MCF 10A (cell line): ENCODE data around the gene HAUS5. TPM values are rescaled to one million over a fixed set of nuclear protein-coding genes. Genes with fewer than 3 reads are reported as not detected.
"Not testable (repeated sequence)": the region's sequence is repeated elsewhere in the genome, so short reads cannot be mapped to it uniquely, and the experiment has no call there.

Experiments used
- BruUV-seq: library from RNA; stranded (reverse); fragments of 400-500 nt; replicated peaks from 2 replicates; lab custom pipeline; 2021; lab: Mats Ljungman, UMichigan
- CTCF ChIA-PET: fragments of 300-600 bp; sonication (Branson Sonifier 250); formaldehyde crosslinking; extraction: SDS; loops from one replicate; lab custom pipeline; 2021; ENCODE audit warnings: antibody characterized with exemption, inconsistent platforms; lab: Yijun Ruan, JAX
- POLR2A ChIA-PET: fragments of 300-600, 350-650 bp; sonication (Branson Sonifier 250); formaldehyde crosslinking; extraction: SDS; loops from one replicate; lab custom pipeline; 2020; ENCODE audit warnings: antibody characterized with exemption, inconsistent platforms; lab: Yijun Ruan, JAX
- DNase-seq: peaks from one replicate; pipeline ENCODE4 v3.0.0-alpha.2; 2018; ENCODE audit not compliant: unreplicated experiment
- H3K27ac Mint-ChIP-seq: one replicate; pipeline ENCODE4 v1.8.0; 2022; ENCODE audit warnings: mild to moderate bottlenecking, low read depth, mixed read lengths; ENCODE audit not compliant: unreplicated experiment
- H3K27me3 Mint-ChIP-seq: one replicate; pipeline ENCODE4 v1.8.0; 2022; ENCODE audit warnings: mixed read lengths; ENCODE audit not compliant: insufficient read depth, unreplicated experiment
- H3K36me3 Mint-ChIP-seq: one replicate; pipeline ENCODE4 v1.8.0; 2022; ENCODE audit warnings: mild to moderate bottlenecking, moderate library complexity, mixed read lengths; ENCODE audit not compliant: insufficient read depth, unreplicated experiment
- H3K4me1 Mint-ChIP-seq: one replicate; pipeline ENCODE4 v1.8.0; 2022; ENCODE audit warnings: mixed read lengths; ENCODE audit not compliant: insufficient read depth, unreplicated experiment
- H3K4me3 Mint-ChIP-seq: one replicate; pipeline ENCODE4 v1.8.0; 2022; ENCODE audit warnings: mild to moderate bottlenecking, moderate library complexity, mixed read lengths; ENCODE audit not compliant: unreplicated experiment
- H3K9me3 Mint-ChIP-seq: one replicate; pipeline ENCODE4 v1.8.0; 2022; ENCODE audit warnings: mixed read lengths; ENCODE audit not compliant: unreplicated experiment
- intact Hi-C: fragments of 100-400 bp; cut with micrococcal nuclease; formaldehyde crosslinking; loops from 2 replicates; pipeline ENCODE4 v1.14.1; 2022
- total RNA-seq: library from RNA; stranded (reverse); gene quantifications from 2 replicates; pipeline ENCODE4 v1.2.3, GENCODE V29; 2022
- TF ChIP-seq, protein P1 (sequence below): fragments of 200-600 bp; IDR thresholded peaks from one replicate; pipeline ENCODE4 v1.8.0; 2022; ENCODE audit warnings: antibody characterized with exemption, mild to moderate bottlenecking; ENCODE audit not compliant: unreplicated experiment

Gene HAUS5
- total RNA-seq, 1 experiment from 2014 or later = 10.6 TPM

DNA sequence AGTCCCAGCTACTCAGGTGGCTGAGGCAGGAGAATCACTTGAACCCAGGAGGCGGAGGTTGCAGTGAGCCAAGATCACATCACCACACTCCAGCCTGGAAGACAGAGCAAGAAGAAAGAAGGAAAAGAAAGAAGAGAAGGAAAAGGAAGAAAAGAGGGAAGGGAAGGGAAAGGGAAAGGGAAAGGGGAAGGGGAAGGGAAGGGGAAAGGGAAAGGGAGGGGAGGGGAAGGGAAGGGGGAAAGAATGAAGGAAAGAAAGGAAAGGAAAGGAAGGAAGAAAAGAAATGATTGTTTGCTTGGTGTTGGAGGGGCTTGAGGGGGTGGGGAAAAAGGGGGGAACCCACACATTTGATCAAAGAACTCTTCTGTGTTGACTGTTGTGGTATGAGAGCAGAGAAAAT is 16.6 kb upstream of the HAUS5 start:
- DNase-seq = no peak
- no TSS peak for BruUV-seq
- TF ChIP-seq, protein P1, sequence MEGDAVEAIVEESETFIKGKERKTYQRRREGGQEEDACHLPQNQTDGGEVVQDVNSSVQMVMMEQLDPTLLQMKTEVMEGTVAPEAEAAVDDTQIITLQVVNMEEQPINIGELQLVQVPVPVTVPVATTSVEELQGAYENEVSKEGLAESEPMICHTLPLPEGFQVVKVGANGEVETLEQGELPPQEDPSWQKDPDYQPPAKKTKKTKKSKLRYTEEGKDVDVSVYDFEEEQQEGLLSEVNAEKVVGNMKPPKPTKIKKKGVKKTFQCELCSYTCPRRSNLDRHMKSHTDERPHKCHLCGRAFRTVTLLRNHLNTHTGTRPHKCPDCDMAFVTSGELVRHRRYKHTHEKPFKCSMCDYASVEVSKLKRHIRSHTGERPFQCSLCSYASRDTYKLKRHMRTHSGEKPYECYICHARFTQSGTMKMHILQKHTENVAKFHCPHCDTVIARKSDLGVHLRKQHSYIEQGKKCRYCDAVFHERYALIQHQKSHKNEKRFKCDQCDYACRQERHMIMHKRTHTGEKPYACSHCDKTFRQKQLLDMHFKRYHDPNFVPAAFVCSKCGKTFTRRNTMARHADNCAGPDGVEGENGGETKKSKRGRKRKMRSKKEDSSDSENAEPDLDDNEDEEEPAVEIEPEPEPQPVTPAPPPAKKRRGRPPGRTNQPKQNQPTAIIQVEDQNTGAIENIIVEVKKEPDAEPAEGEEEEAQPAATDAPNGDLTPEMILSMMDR = no peak
- Mint-ChIP-seq H3K4me1 (no peaks in the 10 kb centered on the region), H3K9me3 (no peaks in the 10 kb centered on the region), H3K27me3 (peaks cover 17% of the 10 kb centered on the region), H3K36me3 (no peaks in the 10 kb centered on the region), H3K4me3 (no peak overlapping the region), H3K27ac (no peak overlapping the region)
- intact Hi-C loops = no loop called here
- POLR2A ChIA-PET = no interaction called here
- CTCF ChIA-PET = interaction anchor here (0.7 kb wide), 1 partner anchor 666 kb away, joined by 3 read pairs; no protein-coding TSS in a partner anchor

DNA sequence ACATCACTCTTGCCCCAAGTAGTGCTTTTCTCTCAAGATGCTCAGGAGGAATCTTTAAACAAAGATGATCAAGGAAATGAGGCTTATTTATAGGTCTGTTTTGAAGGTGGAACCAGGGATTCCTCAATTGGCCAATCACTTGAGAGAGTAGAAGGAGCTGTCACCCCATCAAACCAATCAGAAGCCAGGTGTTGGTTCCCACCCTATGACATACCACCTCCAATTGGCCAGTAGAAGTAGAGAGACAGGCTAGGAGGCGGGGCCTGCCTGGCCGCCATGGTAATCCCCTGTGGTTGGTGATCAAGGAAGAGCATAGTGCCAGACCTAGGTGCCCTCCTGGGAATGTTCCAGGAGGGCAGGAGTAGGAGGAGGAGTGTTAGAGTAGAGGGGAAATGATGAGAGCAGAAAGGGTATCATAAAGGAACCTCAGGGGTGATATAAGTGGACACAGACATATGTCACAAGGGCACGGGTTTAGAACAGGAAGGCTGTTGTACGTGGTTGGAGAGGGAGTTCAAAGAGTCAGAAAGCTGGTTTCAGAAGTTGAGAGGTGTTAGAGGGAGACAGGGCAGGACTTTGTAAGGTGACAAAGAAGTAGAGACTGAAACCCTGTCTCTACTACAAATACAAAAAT is 16.1 kb upstream of the HAUS5 start:
- BruUV-seq = no TSS peak
- Mint-ChIP-seq H3K27ac (no peak overlapping the region), H3K4me3 (no peak overlapping the region), H3K9me3 (no peaks in the 10 kb centered on the region), H3K27me3 (peaks cover 17% of the 10 kb centered on the region), H3K4me1 (no peaks in the 10 kb centered on the region), H3K36me3 (no peaks in the 10 kb centered on the region)
- intact Hi-C loops = no loop called here
- TF ChIP-seq, protein P1 = no peak
- CTCF ChIA-PET = interaction anchor here (0.6 to 0.8 kb wide), 2 partner anchors 16 to 49 kb away, joined by 3 read pairs; no protein-coding TSS in a partner anchor
- POLR2A ChIA-PET = no interaction called here
- DNase-seq = peak; percentile 16

DNA sequence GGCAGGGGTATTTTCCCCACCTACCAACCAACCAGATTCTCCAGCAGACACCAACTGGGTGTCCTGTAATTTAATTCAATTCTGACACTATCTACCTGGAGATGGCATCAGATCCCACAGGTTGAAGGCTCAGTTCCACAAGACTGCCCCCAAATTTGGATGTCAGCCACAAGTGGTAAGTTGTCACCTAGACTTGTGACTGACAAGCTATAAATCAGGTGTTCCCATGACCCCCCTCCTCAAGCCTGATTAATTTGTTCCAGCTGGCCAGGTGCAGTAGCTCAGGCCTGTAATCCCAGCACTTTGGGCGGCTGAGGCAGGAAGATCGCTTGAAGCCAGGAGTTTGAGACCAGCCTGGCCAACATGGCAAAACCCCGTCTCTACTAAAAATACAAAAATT is 10.6 kb upstream of the HAUS5 start:
- intact Hi-C loops = no loop called here
- CTCF ChIA-PET = interaction anchor here (0.6 to 1.4 kb wide), 3 partner anchors 10 to 54 kb away, joined by 3 to 4 read pairs (median 3); no protein-coding TSS in a partner anchor

GRCh38 chr19:35604436-35604835 is 8.1 kb upstream of the HAUS5 start:
- intact Hi-C loops, H3K4me1 Mint-ChIP-seq, H3K9me3 Mint-ChIP-seq, H3K27me3 Mint-ChIP-seq, H3K36me3 Mint-ChIP-seq, DNase-seq, H3K4me3 Mint-ChIP-seq, BruUV-seq, POLR2A ChIA-PET: not testable (repeated sequence)
- peak overlapping the region; percentile 10 for H3K27ac Mint-ChIP-seq
- CTCF ChIA-PET = interaction anchor here (1.0 to 1.1 kb wide), 2 partner anchors 56 to 252 kb away, joined by 3 read pairs; no protein-coding TSS in a partner anchor

More for the DNA sequence above, 10.6 kb upstream of the HAUS5 start:
- H3K4me3 Mint-ChIP-seq = no peak overlapping the region
- no peaks in the 10 kb centered on the region for H3K36me3 Mint-ChIP-seq
- TF ChIP-seq, protein P1 = no peak
- no peaks in the 10 kb centered on the region for H3K4me1 Mint-ChIP-seq
- peaks cover 8% of the 10 kb centered on the region for H3K27me3 Mint-ChIP-seq
- BruUV-seq = no TSS peak
- no peak for DNase-seq
- H3K27ac Mint-ChIP-seq = no peak overlapping the region
- H3K9me3 Mint-ChIP-seq = no peaks in the 10 kb centered on the region
- POLR2A ChIA-PET = interaction anchor here (0.6 kb wide), 1 partner anchor 193 kb away, joined by 5 read pairs; no protein-coding TSS in a partner anchor

- DNase-seq, H3K27me3 Mint-ChIP-seq, H3K4me3 Mint-ChIP-seq, H3K9me3 Mint-ChIP-seq, H3K4me1 Mint-ChIP-seq, H3K27ac Mint-ChIP-seq, CTCF ChIA-PET, intact Hi-C loops, BruUV-seq, H3K36me3 Mint-ChIP-seq: not testable (repeated sequence)
- POLR2A ChIA-PET = interaction anchor here (0.8 kb wide), 1 partner anchor 135 kb away, joined by 3 read pairs; the partner anchor contains the start of gene IGFLR1
Observed at GRCh38 chr19:35607170-35607569, 5.4 kb upstream of the HAUS5 start.
